ENCODE measurements around the gene ASRGL1. TPM values are rescaled to one million over a fixed set of nuclear protein-coding genes. Genes with fewer than 3 reads are reported as not detected.
A peak's percentile ranks its signal among the peaks of the same experiment; 100 is the strongest.

ASRGL1 gene
- total and polyA plus RNA-seq, 2 of the 13 experiments (the other 11 are each of a cell fraction or from before 2014, with no cell fraction given), result 50.8 to 97.5 TPM

- TF ChIP-seq, protein P1, sequence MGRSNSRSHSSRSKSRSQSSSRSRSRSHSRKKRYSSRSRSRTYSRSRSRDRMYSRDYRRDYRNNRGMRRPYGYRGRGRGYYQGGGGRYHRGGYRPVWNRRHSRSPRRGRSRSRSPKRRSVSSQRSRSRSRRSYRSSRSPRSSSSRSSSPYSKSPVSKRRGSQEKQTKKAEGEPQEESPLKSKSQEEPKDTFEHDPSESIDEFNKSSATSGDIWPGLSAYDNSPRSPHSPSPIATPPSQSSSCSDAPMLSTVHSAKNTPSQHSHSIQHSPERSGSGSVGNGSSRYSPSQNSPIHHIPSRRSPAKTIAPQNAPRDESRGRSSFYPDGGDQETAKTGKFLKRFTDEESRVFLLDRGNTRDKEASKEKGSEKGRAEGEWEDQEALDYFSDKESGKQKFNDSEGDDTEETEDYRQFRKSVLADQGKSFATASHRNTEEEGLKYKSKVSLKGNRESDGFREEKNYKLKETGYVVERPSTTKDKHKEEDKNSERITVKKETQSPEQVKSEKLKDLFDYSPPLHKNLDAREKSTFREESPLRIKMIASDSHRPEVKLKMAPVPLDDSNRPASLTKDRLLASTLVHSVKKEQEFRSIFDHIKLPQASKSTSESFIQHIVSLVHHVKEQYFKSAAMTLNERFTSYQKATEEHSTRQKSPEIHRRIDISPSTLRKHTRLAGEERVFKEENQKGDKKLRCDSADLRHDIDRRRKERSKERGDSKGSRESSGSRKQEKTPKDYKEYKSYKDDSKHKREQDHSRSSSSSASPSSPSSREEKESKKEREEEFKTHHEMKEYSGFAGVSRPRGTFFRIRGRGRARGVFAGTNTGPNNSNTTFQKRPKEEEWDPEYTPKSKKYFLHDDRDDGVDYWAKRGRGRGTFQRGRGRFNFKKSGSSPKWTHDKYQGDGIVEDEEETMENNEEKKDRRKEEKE (IDR thresholded peaks at IDR 0.05), result no peak
- TF ChIP-seq, protein P2, sequence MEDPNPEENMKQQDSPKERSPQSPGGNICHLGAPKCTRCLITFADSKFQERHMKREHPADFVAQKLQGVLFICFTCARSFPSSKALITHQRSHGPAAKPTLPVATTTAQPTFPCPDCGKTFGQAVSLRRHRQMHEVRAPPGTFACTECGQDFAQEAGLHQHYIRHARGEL (CRISPR knock-in tag; IDR thresholded peaks at IDR 0.05), result 0 out of 2 replicates have a peak, but pooled peaks have one; percentile 21
- TF ChIP-seq BCL3 (CRISPR knock-in tag; IDR thresholded peaks at IDR 0.05), result peak; percentile 53; the same call in 1 of the 2 replicates
- 0 out of 2 replicates have a peak, but pooled peaks have one; percentile 26 for TF ChIP-seq FOXC1 (CRISPR knock-in tag; IDR thresholded peaks at IDR 0.05; ENCODE audit: borderline replicate concordance)
- TF ChIP-seq, protein P3, sequence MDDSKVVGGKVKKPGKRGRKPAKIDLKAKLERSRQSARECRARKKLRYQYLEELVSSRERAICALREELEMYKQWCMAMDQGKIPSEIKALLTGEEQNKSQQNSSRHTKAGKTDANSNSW (CRISPR knock-in tag; IDR thresholded peaks at IDR 0.05; ENCODE audit: borderline replicate concordance), result no peak
- TF ChIP-seq ZNF160 (CRISPR knock-in tag; IDR thresholded peaks at IDR 0.05), result 0 out of 2 replicates have a peak, but pooled peaks have one; percentile 27
- no peak for TF ChIP-seq KAT2B (IDR thresholded peaks at IDR 0.05; ENCODE audit: borderline replicate concordance, low read depth, low read length)
- TF ChIP-seq ZMAT3 (CRISPR knock-in tag; conservative IDR thresholded peaks at IDR 0.05), result 0 out of 2 replicates have a peak, but pooled peaks have one; percentile 51
- TF ChIP-seq ESRRA (CRISPR knock-in tag; IDR thresholded peaks at IDR 0.05; ENCODE audit: low read depth), result no peak
- TF ChIP-seq, protein P4, sequence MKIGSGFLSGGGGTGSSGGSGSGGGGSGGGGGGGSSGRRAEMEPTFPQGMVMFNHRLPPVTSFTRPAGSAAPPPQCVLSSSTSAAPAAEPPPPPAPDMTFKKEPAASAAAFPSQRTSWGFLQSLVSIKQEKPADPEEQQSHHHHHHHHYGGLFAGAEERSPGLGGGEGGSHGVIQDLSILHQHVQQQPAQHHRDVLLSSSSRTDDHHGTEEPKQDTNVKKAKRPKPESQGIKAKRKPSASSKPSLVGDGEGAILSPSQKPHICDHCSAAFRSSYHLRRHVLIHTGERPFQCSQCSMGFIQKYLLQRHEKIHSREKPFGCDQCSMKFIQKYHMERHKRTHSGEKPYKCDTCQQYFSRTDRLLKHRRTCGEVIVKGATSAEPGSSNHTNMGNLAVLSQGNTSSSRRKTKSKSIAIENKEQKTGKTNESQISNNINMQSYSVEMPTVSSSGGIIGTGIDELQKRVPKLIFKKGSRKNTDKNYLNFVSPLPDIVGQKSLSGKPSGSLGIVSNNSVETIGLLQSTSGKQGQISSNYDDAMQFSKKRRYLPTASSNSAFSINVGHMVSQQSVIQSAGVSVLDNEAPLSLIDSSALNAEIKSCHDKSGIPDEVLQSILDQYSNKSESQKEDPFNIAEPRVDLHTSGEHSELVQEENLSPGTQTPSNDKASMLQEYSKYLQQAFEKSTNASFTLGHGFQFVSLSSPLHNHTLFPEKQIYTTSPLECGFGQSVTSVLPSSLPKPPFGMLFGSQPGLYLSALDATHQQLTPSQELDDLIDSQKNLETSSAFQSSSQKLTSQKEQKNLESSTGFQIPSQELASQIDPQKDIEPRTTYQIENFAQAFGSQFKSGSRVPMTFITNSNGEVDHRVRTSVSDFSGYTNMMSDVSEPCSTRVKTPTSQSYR (CRISPR knock-in tag; IDR thresholded peaks at IDR 0.05; ENCODE audit: borderline replicate concordance), result no peak; the same call in 1 of the 2 replicates
- no peak for TF ChIP-seq ARHGAP35 (CRISPR knock-in tag; IDR thresholded peaks at IDR 0.05; ENCODE audit: borderline replicate concordance)
- TF ChIP-seq ZNF598 (CRISPR knock-in tag; IDR thresholded peaks at IDR 0.05; ENCODE audit: borderline replicate concordance), result 0 out of 2 replicates have a peak, but pooled peaks have one; percentile 18
- TF ChIP-seq ZNF644 (CRISPR knock-in tag; IDR thresholded peaks at IDR 0.05; ENCODE audit: low read depth), result no peak
- TF ChIP-seq, protein P5, sequence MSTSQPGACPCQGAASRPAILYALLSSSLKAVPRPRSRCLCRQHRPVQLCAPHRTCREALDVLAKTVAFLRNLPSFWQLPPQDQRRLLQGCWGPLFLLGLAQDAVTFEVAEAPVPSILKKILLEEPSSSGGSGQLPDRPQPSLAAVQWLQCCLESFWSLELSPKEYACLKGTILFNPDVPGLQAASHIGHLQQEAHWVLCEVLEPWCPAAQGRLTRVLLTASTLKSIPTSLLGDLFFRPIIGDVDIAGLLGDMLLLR (CRISPR knock-in tag; IDR thresholded peaks at IDR 0.05), result no peak
- no peak for TF ChIP-seq TRIM24 (CRISPR knock-in tag; IDR thresholded peaks at IDR 0.05)
- TF ChIP-seq ZFX (CRISPR knock-in tag; IDR thresholded peaks at IDR 0.05; ENCODE audit: low read depth), result peak; percentile 60; the same call in 1 of the 2 replicates
- TF ChIP-seq LCORL (IDR thresholded peaks at IDR 0.05), result no peak
- peak; percentile 39; the same call in 1 of the 2 replicates for TF ChIP-seq LCORL (CRISPR knock-in tag; IDR thresholded peaks at IDR 0.05)
- TF ChIP-seq ZNF124 (CRISPR knock-in tag; IDR thresholded peaks at IDR 0.05), result no peak
- no peak for TF ChIP-seq ZNF570 (CRISPR knock-in tag; IDR thresholded peaks at IDR 0.05; ENCODE audit: borderline replicate concordance)
Observed at GRCh38 chr11:62398011-62398994, 61.1 kb downstream of the ASRGL1 start (continued).

Measured in HepG2 (cell line).